Heart left ventricle (tissue), 16 donors: Measurements from ENCODE around the gene VGF. TPM values are rescaled to one million over a fixed set of nuclear protein-coding genes. Genes with fewer than 3 reads are reported as not detected.

Source experiments
- ATAC-seq, 4 donors: fragments of 200-7000 bp; cut with Tn5 transposase; one replicate each; pipeline ENCODE4 v1.9.1; 2020 to 2022; ENCODE audit warnings: moderate library complexity in 4 of 4, mild to moderate bottlenecking in 3 of 4, moderate number of reproducible peaks in 1 of 4
- DNase-seq, 5 donors: peaks; one replicate each; pipeline ENCODE4 v3.0.0-alpha.2; 2020
- H3K27ac ChIP-seq, 12 donors: fragments of 200-600 bp; sonication (generic) in 4 of 12; one replicate each; pipeline versions ENCODE4 v1.5.0 to v1.8.0; 2016 to 2022; ENCODE audit warnings: mild to moderate bottlenecking in 2 of 12
- H3K27me3 ChIP-seq, 9 donors: fragments of 200-600 bp; sonication (generic) in 2 of 9; one replicate each; pipeline versions ENCODE4 v1.5.1 to v1.8.0; 2016 to 2022; ENCODE audit warnings: mild to moderate bottlenecking in 3 of 9
- H3K36me3 ChIP-seq, 9 donors: fragments of 200-600 bp; sonication (generic) in 2 of 9; one replicate each; pipeline versions ENCODE4 v1.5.0 to v1.8.0; 2018 to 2022; ENCODE audit warnings: mild to moderate bottlenecking in 2 of 9
- H3K4me1 ChIP-seq, 12 donors: fragments of 200-600 bp; sonication (generic) in 4 of 12; one replicate each; pipeline versions ENCODE4 v1.5.0 to v1.8.0; 2016 to 2022; ENCODE audit warnings: mild to moderate bottlenecking in 3 of 12
- H3K4me3 ChIP-seq, 12 donors: fragments of 200-600 bp; sonication (generic) in 4 of 12; one replicate each; pipeline versions ENCODE4 v1.5.0 to v1.8.0; 2017 to 2022; ENCODE audit warnings: mild to moderate bottlenecking in 9 of 12, moderate library complexity in 4 of 12
- H3K9me3 ChIP-seq, 12 donors: fragments of 200-600 bp; sonication (generic) in 4 of 12; one replicate each; pipeline versions ENCODE4 v1.5.0 to v1.8.0; 2016 to 2022; ENCODE audit warnings: mild to moderate bottlenecking in 1 of 12
- POLR2A ChIP-seq, 2 donors: fragments of 450-650 bp; IDR thresholded peaks; one replicate each; pipeline ENCODE4 v1.6.1; 2017; ENCODE audit warnings: antibody characterized with exemption in 2 of 2, mild to moderate bottlenecking in 2 of 2, moderate library complexity in 2 of 2
- WGBS, 4 donors: extraction: QIAGEN DNeasy Blood & Tissue Kit in 2 of 4; methylation state at CpG; one replicate each; pipeline versions ENCODE4 v1.1.5 to v1.1.7; 2013 to 2018; 5-methylcytosine and 5-hydroxymethylcytosine counted together
- intact Hi-C, 10 donors: fragments of 100-400 bp; cut with DNase I; formaldehyde crosslinking; loops; one replicate each; pipeline versions ENCODE4 v1.11.1 to v1.14.2; 2022
- polyA plus RNA-seq, 2 donors: library from polyadenylated mRNA; stranded (reverse); fragments of 200-250 nt; gene quantifications; one replicate each; pipeline ENCODE4 v1.2.3, GENCODE V29; 2013
- total RNA-seq, 9 donors: library from RNA; depleted of rRNA in 2 of 9; stranded (reverse); fragments of >200 nt in 2 of 9; fragmentation: NEBNext Ultra II Directional in 3 of 9; extraction: Animal tissue kit (Norgen Biotek cat#: 25700) in 3 of 9; gene quantifications; one replicate each; pipeline versions ENCODE4 v1.1.0 to v1.2.4, GENCODE V29; 2016 to 2023
- TF ChIP-seq, protein P1 (sequence below), 12 donors: fragments of 200-600 bp; sonication (generic) in 4 of 12; IDR thresholded peaks; one replicate each; pipeline versions ENCODE4 v1.5.0 to v1.8.0; 2018 to 2022; ENCODE audit warnings: antibody characterized with exemption in 12 of 12, mild to moderate bottlenecking in 5 of 12
- donor health status: ischemic (EF 13 %, LVEDD 7.1; RV severe dilation, severe dysfunction).
- donor health status: healthy with polysubstance abuse.
- donor health status: DM: no; HTN: yes; CAD: no.
- donor health status: DM: no; HTN: no; CAD: no.
- donor health status: ischemic (EF 25% LVEDD 6.9; RV normal size, moderate dysfunction).
- donor health status: ischemic (EF 25% LVEDD 5.7; RV mildly dilated, moderate dysfunction).
- donor health status: healthy.
- donor health status: DM: yes; HTN: yes; CAD: no.
- donor health status: ischemic (EF 35%, LVEDD 5.7; RV mildly dilated, moderate dysfunction).
- donor health status: nonischemic (EF 11% LVEDD 7.7; RV severe dilation, severe dysfunction).
- donor health status: DM: yes; HTN: yes; CAD: no.
- donor health status: PGD.
- donor health status: ischemic (EF 29% LVEDD 5.4; RV normal size, mild dysfunction).
- donor health status: nonischemic (EF 23%, LVEDD 6.1; RV moderate dilation, normal function).

Gene VGF
- total and polyA plus RNA-seq, 11 donors: 0.09 to 0.19 (median 0.14) TPM; not detected in 8

DNA sequence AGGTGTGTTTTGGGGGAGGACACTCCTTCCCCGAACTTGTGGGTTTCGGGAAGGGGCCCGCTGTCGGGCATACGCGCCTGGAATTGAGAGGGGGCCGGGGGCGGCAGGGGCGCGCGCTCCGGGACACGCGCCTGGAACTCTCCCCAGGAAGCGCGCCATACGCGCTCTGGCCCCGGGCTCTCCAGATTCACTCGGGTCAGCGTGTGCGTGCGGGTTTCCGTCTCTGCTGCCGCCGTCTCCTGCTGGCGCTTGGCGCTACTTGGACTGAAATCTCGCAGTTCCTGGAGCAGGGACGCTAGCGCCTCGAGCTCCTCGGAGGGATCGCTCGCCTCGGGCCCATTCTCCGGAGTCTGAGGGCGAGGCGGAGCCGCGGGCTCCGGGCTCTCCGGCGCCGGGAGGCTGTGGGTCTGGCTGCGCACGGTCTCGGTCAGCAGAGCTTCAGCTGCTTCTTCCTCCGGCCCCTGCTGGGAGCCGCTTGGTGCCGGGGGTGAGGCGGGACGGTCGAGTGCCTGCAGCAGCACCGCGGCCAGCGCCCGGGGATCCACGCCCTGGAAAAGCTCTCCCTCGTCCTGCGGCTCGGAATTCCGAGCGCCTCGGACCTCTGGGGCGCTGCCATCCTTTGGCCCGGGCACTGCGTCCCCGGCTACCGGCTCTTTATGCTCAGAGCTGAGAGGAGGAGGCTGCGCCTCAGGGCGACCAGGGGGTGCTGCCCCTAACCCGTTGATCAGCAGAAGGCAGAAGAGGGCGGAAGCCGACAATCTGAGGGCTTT is 1.1 kb downstream of the VGF start:
- ATAC-seq: peak in 3 of 4 donors; percentile 28 to 47 (median 44)
- TF ChIP-seq, protein P1, sequence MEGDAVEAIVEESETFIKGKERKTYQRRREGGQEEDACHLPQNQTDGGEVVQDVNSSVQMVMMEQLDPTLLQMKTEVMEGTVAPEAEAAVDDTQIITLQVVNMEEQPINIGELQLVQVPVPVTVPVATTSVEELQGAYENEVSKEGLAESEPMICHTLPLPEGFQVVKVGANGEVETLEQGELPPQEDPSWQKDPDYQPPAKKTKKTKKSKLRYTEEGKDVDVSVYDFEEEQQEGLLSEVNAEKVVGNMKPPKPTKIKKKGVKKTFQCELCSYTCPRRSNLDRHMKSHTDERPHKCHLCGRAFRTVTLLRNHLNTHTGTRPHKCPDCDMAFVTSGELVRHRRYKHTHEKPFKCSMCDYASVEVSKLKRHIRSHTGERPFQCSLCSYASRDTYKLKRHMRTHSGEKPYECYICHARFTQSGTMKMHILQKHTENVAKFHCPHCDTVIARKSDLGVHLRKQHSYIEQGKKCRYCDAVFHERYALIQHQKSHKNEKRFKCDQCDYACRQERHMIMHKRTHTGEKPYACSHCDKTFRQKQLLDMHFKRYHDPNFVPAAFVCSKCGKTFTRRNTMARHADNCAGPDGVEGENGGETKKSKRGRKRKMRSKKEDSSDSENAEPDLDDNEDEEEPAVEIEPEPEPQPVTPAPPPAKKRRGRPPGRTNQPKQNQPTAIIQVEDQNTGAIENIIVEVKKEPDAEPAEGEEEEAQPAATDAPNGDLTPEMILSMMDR (IDR thresholded peaks at IDR 0.05): no peak
- TF ChIP-seq POLR2A (IDR thresholded peaks at IDR 0.05): no peak
- WGBS, 4 donors: 2 to 6% (median 4%) methylated on average over 4 to 75 of the region's 75 CpGs
- peak overlapping the region in 1 of 12 donors; percentile 61 for H3K27ac ChIP-seq
- intact Hi-C loops: no loop called here
- H3K36me3 ChIP-seq: peaks cover 0 to 13% (median 3%) of the 10 kb centered on the region in 9 donors
- H3K4me3 ChIP-seq: peak overlapping the region in 10 of 12 donors; percentile 16 to 50 (median 36)
- peak in 3 of 5 donors; percentile 23 to 71 (median 48) for DNase-seq
- H3K27me3 ChIP-seq: peaks cover 42 to 85% (median 63%) of the 10 kb centered on the region in 9 donors
- H3K9me3 ChIP-seq: no peaks in the 10 kb centered on the region
- H3K4me1 ChIP-seq: peaks cover 3 to 45% (median 31%) of the 10 kb centered on the region in 12 donors

DNA sequence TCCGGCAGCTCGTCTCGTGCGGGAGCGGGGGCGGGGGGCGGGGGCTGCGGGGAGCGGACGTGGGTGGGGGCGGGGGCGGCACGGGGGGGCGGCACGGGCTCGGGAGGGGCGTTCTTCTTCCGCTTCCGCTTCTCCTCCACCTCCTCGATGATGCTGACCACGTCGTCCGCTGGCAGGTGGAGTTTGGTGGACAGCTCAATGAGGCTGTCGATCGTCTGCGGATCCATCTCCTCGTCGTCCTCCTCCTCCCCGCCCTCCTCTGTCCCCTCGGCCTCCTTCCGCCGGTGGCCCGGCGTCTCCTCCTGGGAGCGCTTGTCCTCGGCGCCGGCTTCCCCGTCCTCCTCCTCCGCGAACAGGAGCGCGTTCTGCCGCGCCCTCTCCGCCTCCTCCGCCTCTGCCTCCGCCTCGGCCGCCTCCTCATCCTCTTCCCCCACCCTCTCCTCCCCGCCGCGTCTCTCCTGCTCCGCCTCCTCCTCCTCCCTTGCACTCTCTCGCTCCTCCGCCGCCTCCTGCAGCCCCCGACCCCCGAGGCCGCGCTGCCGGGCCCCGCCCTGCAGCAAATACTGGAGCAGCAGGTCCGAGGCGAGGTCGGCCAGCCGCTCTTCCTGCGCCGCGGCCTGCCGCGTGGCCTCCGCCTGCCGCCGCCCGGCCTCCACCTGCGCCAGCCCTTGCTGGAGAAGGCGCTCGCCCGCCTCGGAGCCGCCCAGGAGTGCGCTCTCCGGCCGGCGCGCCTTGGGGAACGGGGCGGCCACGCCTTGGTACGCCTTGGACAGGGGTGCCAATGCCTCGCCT is 1.9 kb downstream of the VGF start:
- ATAC-seq (no peak), DNase-seq (peak in 1 of 5 donors; percentile 43)
- Histone ChIP-seq H3K36me3 (peaks cover 0 to 21% (median 10%) of the 10 kb centered on the region in 9 donors), H3K9me3 (no peaks in the 10 kb centered on the region), H3K4me3 (peak overlapping the region in 10 of 12 donors; percentile 16 to 50 (median 37)), H3K27me3 (peaks cover 35 to 77% (median 55%) of the 10 kb centered on the region in 9 donors), H3K27ac (peak overlapping the region in 2 of 12 donors; percentile 24 to 61), H3K4me1 (peaks cover 3 to 45% (median 31%) of the 10 kb centered on the region in 12 donors)
- TF ChIP-seq, protein P1 (IDR thresholded peaks at IDR 0.05): no peak
- no peak for TF ChIP-seq POLR2A (IDR thresholded peaks at IDR 0.05)
- WGBS, 4 donors: 1 to 4% (median 1%) methylated on average over 45 to 90 of the region's 92 CpGs
- intact Hi-C loops: no loop called here

DNA sequence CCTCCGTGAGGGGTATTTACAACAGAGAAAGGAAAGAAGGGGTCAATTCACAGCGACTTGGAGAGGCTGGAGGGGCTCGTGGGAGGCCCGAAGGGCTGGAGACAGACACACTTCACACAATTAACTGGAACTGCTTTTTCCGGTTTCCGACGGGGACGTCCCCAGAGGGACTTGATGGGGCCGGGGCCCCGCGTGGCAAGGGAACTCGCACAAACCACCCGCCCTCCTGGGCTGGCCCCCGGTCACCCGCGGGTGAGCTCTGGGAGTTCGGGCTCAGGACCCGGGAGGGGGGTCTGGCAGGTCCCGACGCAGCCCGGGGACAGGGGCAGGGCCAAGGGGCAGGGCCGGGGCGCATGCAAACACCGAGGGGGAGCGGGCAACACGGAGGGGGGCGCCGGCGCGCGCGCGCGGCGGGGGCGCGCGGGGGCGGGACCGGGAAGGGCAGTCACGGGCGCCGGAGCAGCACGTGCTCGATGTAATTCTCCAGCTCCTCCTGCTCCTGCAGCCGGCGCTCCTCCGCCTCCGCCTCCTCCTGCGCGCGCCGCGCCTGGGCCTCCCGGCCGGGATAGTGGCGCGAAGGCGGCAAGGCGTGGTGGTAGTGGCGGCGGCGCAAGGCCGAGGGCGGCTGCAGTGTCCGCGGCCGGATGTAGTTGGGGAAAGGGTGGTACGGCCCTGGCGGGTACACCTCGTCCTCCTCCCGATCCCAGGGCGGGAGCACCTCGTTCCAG is 2.7 kb downstream of the VGF start:
- ATAC-seq (peak in 2 of 4 donors; percentile 35 to 42), DNase-seq (peak in 1 of 5 donors; percentile 69)
- Histone ChIP-seq H3K4me1 (peaks cover 3 to 45% (median 31%) of the 10 kb centered on the region in 12 donors), H3K27me3 (peaks cover 33 to 69% (median 48%) of the 10 kb centered on the region in 9 donors), H3K9me3 (no peaks in the 10 kb centered on the region), H3K36me3 (peaks cover 0 to 28% (median 14%) of the 10 kb centered on the region in 9 donors), H3K4me3 (peak overlapping the region in 9 of 12 donors; percentile 11 to 50 (median 39)), H3K27ac (peak overlapping the region in 1 of 12 donors; percentile 18)
- 3 to 7% (median 4%) methylated on average over 10 to 71 of the region's 74 CpGs for WGBS, 4 donors
- intact Hi-C loops: no loop called here
- TF ChIP-seq POLR2A (IDR thresholded peaks at IDR 0.05): no peak
- TF ChIP-seq, protein P1 (IDR thresholded peaks at IDR 0.05): no peak
